H1 (cell line): ENCODE data around the gene CTBP2. TPM values are rescaled to one million over a fixed set of nuclear protein-coding genes. Genes with fewer than 3 reads are reported as not detected.

ENCODE experiments used
- CTCF ChIA-PET: fragments of 300-600 bp; sonication (Branson Sonifier 250); formaldehyde crosslinking; loops from one replicate; lab custom pipeline; 2021; ENCODE audit not compliant: partially characterized antibody; lab: Charles Lee
- POLR2A ChIA-PET: fragments of 300-600 bp; sonication (Branson Sonifier 250); formaldehyde crosslinking; loops from one replicate; lab custom pipeline; 2021; ENCODE audit warnings: inconsistent platforms; ENCODE audit not compliant: partially characterized antibody; lab: Charles Lee
- DNase-seq, 2 experiments: peaks; one replicate each; pipeline versions ENCODE4 v3.0.0 to v3.0.0-alpha.2; 2010 to 2022; ENCODE audit warnings: low spot score in 2 of 2, low read depth in 1 of 2, mixed read lengths in 1 of 2
- FAIRE-seq: peaks from 2 replicates; lab custom pipeline; 2011; peaks lifted over from hg19 to GRCh38; lab: Jason Lieb, UNC
- H2AFZ ChIP-seq: 2 replicates; pipeline ENCODE4 v1.8.1; 2012; ENCODE audit warnings: low read length, inconsistent platforms
- H2AK5ac ChIP-seq: 2 replicates; pipeline ENCODE4 v1.6.1; 2013; ENCODE audit warnings: low read depth, low read length
- H2BK120ac ChIP-seq: replicated peaks from 2 replicates; pipeline ENCODE3; 2013; ENCODE audit warnings: low read depth, low read length, inconsistent platforms
- H2BK12ac ChIP-seq: 2 replicates; pipeline ENCODE4 v1.6.1; 2013; ENCODE audit warnings: low read depth, low read length
- H2BK15ac ChIP-seq: 2 replicates; pipeline ENCODE4 v1.6.1; 2013; ENCODE audit warnings: low read length
- H2BK20ac ChIP-seq: 2 replicates; pipeline ENCODE4 v1.6.1; 2013; ENCODE audit warnings: low read length
- H2BK5ac ChIP-seq: 2 replicates; pipeline ENCODE4 v1.6.1; 2013; ENCODE audit warnings: low read depth, low read length
- H3K14ac ChIP-seq: 2 replicates; pipeline ENCODE4 v1.6.1; 2013; ENCODE audit warnings: inconsistent platforms; ENCODE audit not compliant: insufficient read length
- H3K18ac ChIP-seq: 2 replicates; pipeline ENCODE4 v1.6.1; 2013; ENCODE audit warnings: low read length; ENCODE audit errors: extremely low read depth
- H3K23ac ChIP-seq: 2 replicates; pipeline ENCODE4 v1.6.1; 2013; ENCODE audit warnings: inconsistent platforms; ENCODE audit not compliant: insufficient read length
- H3K23me2 ChIP-seq: 2 replicates; pipeline ENCODE4 v1.6.1; 2013; ENCODE audit warnings: low read depth, low read length
- H3K27ac ChIP-seq: 2 replicates; pipeline ENCODE4 v1.6.1; 2011; ENCODE audit warnings: low read depth, low read length, inconsistent platforms
- H3K27me3 ChIP-seq, 4 experiments: replicated peaks in 1 of 4; 1 replicate in 1 of 4; 2 replicates in 3 of 4; pipeline versions ENCODE4 v1.6.1 to v1.8.1; 2011 to 2013; ENCODE audit warnings: low read length in 3 of 4, mild to moderate bottlenecking in 3 of 4, inconsistent platforms in 2 of 4, mixed read lengths in 2 of 4, moderate library complexity in 1 of 4; ENCODE audit not compliant: control insufficient read depth in 3 of 4, insufficient read depth in 3 of 4; ENCODE audit errors: extremely low read depth in 1 of 4
- H3K36me3 ChIP-seq, 4 experiments: 2 replicates each; pipeline versions ENCODE4 v1.6.1 to v1.8.1; 2011 to 2013; ENCODE audit warnings: mild to moderate bottlenecking in 4 of 4, low read length in 3 of 4, moderate library complexity in 2 of 4, control low read depth in 1 of 4, inconsistent platforms in 1 of 4; ENCODE audit not compliant: insufficient read depth in 4 of 4, control insufficient read depth in 2 of 4
- H3K4ac ChIP-seq: replicated peaks from 2 replicates; pipeline ENCODE3; 2013; ENCODE audit warnings: low read length, low read depth, mixed read lengths, inconsistent platforms; ENCODE audit not compliant: insufficient read length
- H3K4me1 ChIP-seq, 4 experiments: replicated peaks in 1 of 4; 1 replicate in 1 of 4; 2 replicates in 3 of 4; pipeline versions ENCODE4 v1.6.1 to v1.8.1; 2011 to 2013; ENCODE audit warnings: low read length in 3 of 4, inconsistent platforms in 2 of 4, mixed read lengths in 1 of 4; ENCODE audit not compliant: insufficient read depth in 4 of 4, control insufficient read depth in 3 of 4
- H3K4me2 ChIP-seq, 2 experiments: 2 replicates each; pipeline versions ENCODE4 v1.6.1 to v1.8.1; 2011 to 2013; ENCODE audit warnings: low read depth in 2 of 2, low read length in 2 of 2, control low read depth in 1 of 2, inconsistent platforms in 1 of 2, mild to moderate bottlenecking in 1 of 2; ENCODE audit not compliant: insufficient read depth in 1 of 2
- H3K4me3 ChIP-seq, 4 experiments: fragments of 200-600, 300-600 bp in 1 of 4; sonication (generic), shearing (Covaris generic), sonication (Bioruptor Twin) in 1 of 4; 2 replicates each; pipeline versions ENCODE4 v1.5.1 to v1.8.1; 2011 to 2016; ENCODE audit warnings: low read length in 4 of 4, low read depth in 3 of 4, control low read depth in 2 of 4, inconsistent platforms in 2 of 4, mild to moderate bottlenecking in 2 of 4, mixed read lengths in 1 of 4, moderate library complexity in 1 of 4; ENCODE audit not compliant: insufficient read depth in 2 of 4; ENCODE audit errors: extremely low read depth in 1 of 4
- H3K56ac ChIP-seq: replicated peaks from 2 replicates; pipeline ENCODE3; 2013; ENCODE audit warnings: low read depth, mild to moderate bottlenecking, mixed read lengths, low read length, inconsistent platforms; ENCODE audit not compliant: insufficient read length
- H3K79me1 ChIP-seq: 2 replicates; pipeline ENCODE4 v1.6.1; 2013; ENCODE audit warnings: low read depth, low read length, control low read depth
- H3K79me2 ChIP-seq, 2 experiments: 2 replicates each; pipeline versions ENCODE4 v1.6.1 to v1.8.1; 2012 to 2013; ENCODE audit warnings: low read length in 2 of 2, mild to moderate bottlenecking in 2 of 2, inconsistent platforms in 1 of 2; ENCODE audit not compliant: insufficient read depth in 2 of 2, control insufficient read depth in 1 of 2
- H3K9ac ChIP-seq, 4 experiments: replicated peaks in 1 of 4; 1 replicate in 1 of 4; 2 replicates in 3 of 4; pipeline versions ENCODE4 v1.6.1 to v1.8.1; 2011 to 2013; ENCODE audit warnings: low read depth in 3 of 4, low read length in 3 of 4, control low read depth in 2 of 4, mild to moderate bottlenecking in 2 of 4, moderate library complexity in 2 of 4, inconsistent platforms in 1 of 4; ENCODE audit errors: extremely low read depth in 1 of 4
- H3K9me3 ChIP-seq, 2 experiments: 2 replicates each; pipeline versions ENCODE4 v1.6.1 to v1.8.1; 2012 to 2013; ENCODE audit warnings: mild to moderate bottlenecking in 2 of 2, moderate library complexity in 2 of 2, control low read depth in 1 of 2, inconsistent platforms in 1 of 2, low read depth in 1 of 2, low read length in 1 of 2, mixed read lengths in 1 of 2; ENCODE audit not compliant: insufficient read depth in 2 of 2
- H4K20me1 ChIP-seq, 2 experiments: replicated peaks in 1 of 2; 2 replicates each; pipeline versions ENCODE3 to v1.8.1; 2011 to 2013; ENCODE audit warnings: inconsistent platforms in 2 of 2, low read length in 2 of 2, mild to moderate bottlenecking in 1 of 2; ENCODE audit not compliant: insufficient read depth in 2 of 2, control insufficient read depth in 1 of 2
- H4K5ac ChIP-seq: 2 replicates; pipeline ENCODE4 v1.6.1; 2013; ENCODE audit warnings: low read length, low read depth, mixed read lengths, inconsistent platforms; ENCODE audit not compliant: insufficient read length
- H4K8ac ChIP-seq: 2 replicates; pipeline ENCODE4 v1.8.0; 2013; ENCODE audit warnings: mild to moderate bottlenecking, moderate library complexity, low read length, inconsistent platforms; ENCODE audit not compliant: insufficient read depth; ENCODE audit errors: extremely low read depth
- H4K91ac ChIP-seq: replicated peaks from 2 replicates; pipeline ENCODE3; 2013; ENCODE audit warnings: low read length, mixed read lengths, inconsistent platforms; ENCODE audit not compliant: insufficient read length
- CHD1 ChIP-seq: IDR thresholded peaks from 2 replicates; pipeline ENCODE4 v1.6.1; 2012; ENCODE audit warnings: low read depth, low read length, improper control_type of control experiment
- CTBP2 ChIP-seq: IDR thresholded peaks from 2 replicates; pipeline ENCODE4 v1.7.0; 2011; ENCODE audit warnings: borderline replicate concordance, mild to moderate bottlenecking, moderate library complexity, mixed read lengths, low read length; ENCODE audit not compliant: insufficient read depth, insufficient read length
- RXRA ChIP-seq: IDR thresholded peaks from 2 replicates; pipeline ENCODE4 v1.6.1; 2011; ENCODE audit warnings: low read depth, mild to moderate bottlenecking, low read length, moderate library complexity; ENCODE audit not compliant: insufficient read depth
- SP2 ChIP-seq: IDR thresholded peaks from 2 replicates; pipeline ENCODE4 v1.6.1; 2012; ENCODE audit warnings: mild to moderate bottlenecking, low read length, inconsistent platforms
- TAF7 ChIP-seq: optimal IDR thresholded peaks from 2 replicates; pipeline ENCODE3; 2011; ENCODE audit warnings: low read depth, mild to moderate bottlenecking, inconsistent platforms, low read length, moderate library complexity, borderline replicate concordance
- WGBS, 2 experiments: shearing (Covaris generic) in 1 of 2; methylation state at CpG; one replicate each; pipeline versions ENCODE4 v1.1.6 to v1.1.7; 2013 to 2015; ENCODE audit warnings: low lambda C conversion rate in 2 of 2, mixed read lengths in 2 of 2, inconsistent platforms in 1 of 2, low coverage in 1 of 2, missing lambda C conversion rate in 1 of 2; ENCODE audit not compliant: insufficient replicate concordance in 2 of 2, insufficient coverage in 1 of 2, insufficient read length in 1 of 2; ENCODE audit errors: extremely low coverage in 1 of 2, missing lambda C conversion rate in 1 of 2; 5-methylcytosine and 5-hydroxymethylcytosine counted together
- polyA plus RNA-seq, 7 experiments: library from polyadenylated mRNA; depleted of rRNA in 3 of 7; stranded (reverse) in 5 of 7; unstranded in 2 of 7; fragments of >200 nt in 5 of 7; fragments of 200-250 nt in 2 of 7; gene quantifications; 1 replicate in 5 of 7; 2 replicates in 1 of 7; 4 replicates in 1 of 7; pipeline versions ENCODE4 v1.2.1 to v1.2.3, GENCODE V29; 2011 to 2013; ENCODE audit warnings: missing spikeins in 2 of 7, mixed read lengths in 2 of 7
- total RNA-seq: library from RNA; stranded (reverse); fragmentation: NEBNext Ultra II Directional; extraction: Animal tissue kit (Norgen Biotek cat#: 25700); gene quantifications from 2 replicates; pipeline ENCODE4 v1.2.1, GENCODE V29; 2021

CTBP2 gene
- total and polyA plus RNA-seq, 2 of the 8 experiments (the other 6 are each of a cell fraction or from before 2014, with no cell fraction given) = 208 to 221 TPM

GRCh38 chr10:125080296-125080695 is 80.1 kb downstream of the CTBP2 start:
- Histone ChIP-seq H2AFZ (no peak overlapping the region), H2BK120ac (no peak overlapping the region), H3K18ac (no peak overlapping the region), H3K79me1 (peaks cover 43% of the 10 kb centered on the region), H3K23ac (no peak overlapping the region), H3K14ac (no peak overlapping the region), H4K8ac (no peak overlapping the region), H3K23me2 (no peaks in the 10 kb centered on the region), H3K9ac (no peak overlapping the region), H4K91ac (no peak overlapping the region), H2BK15ac (no peak overlapping the region), H3K27ac (no peak overlapping the region), H3K9me3 (no peaks in the 10 kb centered on the region), H2BK20ac (no peak overlapping the region), H3K4ac (no peak overlapping the region), H3K4me2 (no peak overlapping the region), H4K5ac (no peak overlapping the region), H3K4me3 (no peak overlapping the region), H2BK5ac (no peak overlapping the region), H3K56ac (no peak overlapping the region), H2BK12ac (no peak overlapping the region), H3K79me2 (peaks cover 32 to 98% of the 10 kb centered on the region in 2 experiments), H3K27me3 (no peaks in the 10 kb centered on the region), H3K36me3 (peaks cover 3 to 37% (median 7%) of the 10 kb centered on the region in 4 experiments; a peak in 5 of 8 replicates), H2AK5ac (no peak overlapping the region), H4K20me1 (peaks cover 55 to 64% of the 10 kb centered on the region in 2 experiments), H3K4me1 (peaks cover 1 to 11% (median 6%) of the 10 kb centered on the region in 4 experiments; a peak in 5 of 7 replicates)
- POLR2A ChIA-PET = interaction anchor here (0.6 to 1.1 kb wide), 5 partner anchors 14 to 80 kb away, joined by 3 to 6 read pairs (median 3); partner anchors contain the start of gene CTBP2
- DNase-seq (no peak), FAIRE-seq (no peak)
- CTCF ChIA-PET = interaction anchor here (2.2 kb wide), 1 partner anchor 32 kb away, joined by 6 read pairs; no protein-coding TSS in a partner anchor
- 91% methylated on average over 7 of the region's 7 CpGs; no CpG with 5 or more reads in 1 of the 2 experiments for WGBS, 2 experiments
- TF ChIP-seq RXRA (no peak), CTBP2 (no peak), CHD1 (no peak), SP2 (no peak), TAF7 (no peak)
